ENCODE data around the gene SLC2A13. TPM values are rescaled to one million over a fixed set of nuclear protein-coding genes. Genes with fewer than 3 reads are reported as not detected.

The SLC2A13 gene
- total and polyA plus RNA-seq, 2 donors (not counting 3 experiments of a cell fraction or from before 2014, with no cell fraction given): 1.2 to 4.9 TPM

GRCh38 chr12:39875721-39876120 is 230.2 kb downstream of the SLC2A13 start:
- DNase-seq (ENCODE audit: low read depth, low spot score) (no peak), FAIRE-seq (no peak)
- no peak overlapping the region for H3K4me3 ChIP-seq (replicated peaks in 1 of 3; ENCODE audit: insufficient read depth in 1 of 3, low read depth in 1 of 3, low read length in 3 of 3)
- POLR2A ChIA-PET: no interaction called here
- no peaks in the 10 kb centered on the region for H3K36me3 ChIP-seq (ENCODE audit: control insufficient read depth in 2 of 2, extremely low read depth in 1 of 2, insufficient read depth in 2 of 2, low read length in 2 of 2)
- no peaks in the 10 kb centered on the region for H3K9me3 ChIP-seq (replicated peaks; ENCODE audit: control insufficient read depth, insufficient read depth, low read length)
- dilution Hi-C loops (cut with MboI; ENCODE audit: extremely low pct_ligation_motif_present, low sequenced_read_pairs) (no loop called here), intact Hi-C loops (cut with micrococcal nuclease) (no loop called here)
- no peak for TF ChIP-seq EZH2 (IDR thresholded peaks at IDR 0.05; ENCODE audit: borderline replicate concordance, low read depth, low read length, severe bottlenecking)
- no peaks in the 10 kb centered on the region for H3K27me3 ChIP-seq (ENCODE audit: control insufficient read depth in 2 of 2, insufficient read depth in 2 of 2, low read length in 2 of 2)
- BruUV-seq (replicated peaks): no TSS peak
- H2AFZ ChIP-seq (ENCODE audit: low read depth, low read length): no peak overlapping the region
- no peak overlapping the region for H3K4me2 ChIP-seq (ENCODE audit: insufficient read depth, low read length)
- H3K79me2 ChIP-seq (ENCODE audit: control insufficient read depth, insufficient read depth, low read length): no peaks in the 10 kb centered on the region
- no peaks in the 10 kb centered on the region for H3K4me1 ChIP-seq (ENCODE audit: control insufficient read depth, extremely low read depth, insufficient read depth, low read length)
- no peaks in the 10 kb centered on the region for H3K9me1 ChIP-seq (replicated peaks; ENCODE audit: control insufficient read depth, extremely low read depth, insufficient read depth, low read length)
- no peak overlapping the region for H3K9ac ChIP-seq (replicated peaks; ENCODE audit: extremely low read depth, insufficient read depth, low read length)
- CTCF ChIA-PET: no interaction called here
- no peaks in the 10 kb centered on the region for H4K20me1 ChIP-seq (replicated peaks; ENCODE audit: control insufficient read depth, extremely low read depth, insufficient read depth, low read length)
- H3K27ac ChIP-seq (ENCODE audit: insufficient read depth, low read depth, low read length): no peak overlapping the region

- no peak for TF ChIP-seq CTCF (IDR thresholded peaks at IDR 0.05; ENCODE audit: extremely low read depth in 1 of 2, insufficient read depth in 1 of 2, low read depth in 1 of 2, low read length in 2 of 2)
- TF ChIP-seq JUN (IDR thresholded peaks at IDR 0.05; ENCODE audit: borderline replicate concordance, insufficient read depth, insufficient read length, low read depth): no peak
- TF ChIP-seq MYC (IDR thresholded peaks at IDR 0.05; ENCODE audit: low read depth, low read length): no peak
- TF ChIP-seq POLR2A (IDR thresholded peaks at IDR 0.05; ENCODE audit: low read depth, low read length): no peak
- no peak for TF ChIP-seq FOS (IDR thresholded peaks at IDR 0.05; ENCODE audit: borderline replicate concordance, insufficient read depth, low read length)
- no peak for TF ChIP-seq POLR2AphosphoS5 (IDR thresholded peaks at IDR 0.05; ENCODE audit: insufficient read depth, low read depth, low read length)
- no peak for TF ChIP-seq EZH2 (IDR thresholded peaks at IDR 0.05; ENCODE audit: borderline replicate concordance, low read depth, low read length, severe bottlenecking)
- TF ChIP-seq GATA2 (IDR thresholded peaks at IDR 0.05; ENCODE audit: insufficient read depth, insufficient read length, low read depth, low read length): no peak
- no peak for TF ChIP-seq MAX (IDR thresholded peaks at IDR 0.05; ENCODE audit: insufficient read depth, insufficient read length)
- CTCF ChIA-PET: no interaction called here
- POLR2A ChIA-PET: no interaction called here
- FAIRE-seq (no peak), DNase-seq (ENCODE audit: low read depth, low spot score) (no peak)
- intact Hi-C loops (cut with micrococcal nuclease) (no loop called here), dilution Hi-C loops (cut with MboI; ENCODE audit: extremely low pct_ligation_motif_present, low sequenced_read_pairs) (no loop called here)
- H3K9me3 ChIP-seq (replicated peaks; ENCODE audit: control insufficient read depth, insufficient read depth, low read length): no peaks in the 10 kb centered on the region
- no peaks in the 10 kb centered on the region for H3K79me2 ChIP-seq (ENCODE audit: control insufficient read depth, insufficient read depth, low read length)
- BruUV-seq (replicated peaks): no TSS peak
- H3K9ac ChIP-seq (replicated peaks; ENCODE audit: extremely low read depth, insufficient read depth, low read length): no peak overlapping the region
- no peaks in the 10 kb centered on the region for H3K27me3 ChIP-seq (ENCODE audit: control insufficient read depth in 2 of 2, insufficient read depth in 2 of 2, low read length in 2 of 2)
- H3K4me1 ChIP-seq (ENCODE audit: control insufficient read depth, extremely low read depth, insufficient read depth, low read length): no peaks in the 10 kb centered on the region
- no peaks in the 10 kb centered on the region for H3K36me3 ChIP-seq (ENCODE audit: control insufficient read depth in 2 of 2, extremely low read depth in 1 of 2, insufficient read depth in 2 of 2, low read length in 2 of 2)
- H2AFZ ChIP-seq (ENCODE audit: low read depth, low read length): no peak overlapping the region
- H3K27ac ChIP-seq (ENCODE audit: insufficient read depth, low read depth, low read length): no peak overlapping the region
- no peak overlapping the region for H3K4me2 ChIP-seq (ENCODE audit: insufficient read depth, low read length)
- no peak overlapping the region for H3K4me3 ChIP-seq (replicated peaks in 1 of 3; ENCODE audit: insufficient read depth in 1 of 3, low read depth in 1 of 3, low read length in 3 of 3)
- no peaks in the 10 kb centered on the region for H4K20me1 ChIP-seq (replicated peaks; ENCODE audit: control insufficient read depth, extremely low read depth, insufficient read depth, low read length)
- no peaks in the 10 kb centered on the region for H3K9me1 ChIP-seq (replicated peaks; ENCODE audit: control insufficient read depth, extremely low read depth, insufficient read depth, low read length)
Observed at GRCh38 chr12:39874785-39875184, 231.1 kb downstream of the SLC2A13 start.
